Measurements from ENCODE around the gene NCCRP1. TPM values are rescaled to one million over a fixed set of nuclear protein-coding genes. Genes with fewer than 3 reads are reported as not detected.

Gene NCCRP1
- total RNA-seq, 4 donors from 2014 or later: 208 to 737 (median 262) TPM

GRCh38 chr19:39177110-39177699 is 19.6 kb upstream of the NCCRP1 start:
- WGBS, 2 donors: 58 to 96% methylated on average over 4 of the region's 10 CpGs
- no peak overlapping the region for H3K27ac ChIP-seq
- peaks cover 0 to 5% (median 0%) of the 10 kb centered on the region in 3 donors for H3K4me1 ChIP-seq
- no peak overlapping the region for H3K4me3 ChIP-seq
- intact Hi-C loops (cut with DNase I): no loop called here
- H3K9me3 ChIP-seq: no peaks in the 10 kb centered on the region
- TF ChIP-seq CTCF (IDR thresholded peaks at IDR 0.05): no peak
- TF ChIP-seq POLR2A (IDR thresholded peaks at IDR 0.05): no peak
- DNase-seq: no peak
- no peaks in the 10 kb centered on the region for H3K27me3 ChIP-seq
- peaks cover 34 to 93% (median 52%) of the 10 kb centered on the region in 3 donors for H3K36me3 ChIP-seq

- Histone ChIP-seq H3K36me3 (peaks cover 31 to 87% (median 49%) of the 10 kb centered on the region in 3 donors), H3K4me1 (peaks cover 0 to 5% (median 0%) of the 10 kb centered on the region in 3 donors), H3K4me3 (no peak overlapping the region), H3K27ac (no peak overlapping the region), H3K9me3 (no peaks in the 10 kb centered on the region), H3K27me3 (no peaks in the 10 kb centered on the region)
- DNase-seq: no peak
- intact Hi-C loops (cut with DNase I): no loop called here
- 83 to 92% methylated on average over 1 to 8 of the region's 11 CpGs for WGBS, 2 donors
- TF ChIP-seq CTCF (IDR thresholded peaks at IDR 0.05) (no peak), POLR2A (IDR thresholded peaks at IDR 0.05) (no peak)
Observed at GRCh38 chr19:39177736-39178135, 19.0 kb upstream of the NCCRP1 start.

- Histone ChIP-seq H3K36me3 (peaks cover 27 to 80% (median 42%) of the 10 kb centered on the region in 3 donors), H3K27ac (no peak overlapping the region), H3K9me3 (no peaks in the 10 kb centered on the region), H3K4me3 (no peak overlapping the region), H3K4me1 (peaks cover 0 to 5% (median 0%) of the 10 kb centered on the region in 3 donors), H3K27me3 (no peaks in the 10 kb centered on the region)
- TF ChIP-seq POLR2A (IDR thresholded peaks at IDR 0.05) (no peak), CTCF (IDR thresholded peaks at IDR 0.05) (no peak)
- DNase-seq: no peak
- intact Hi-C loops (cut with DNase I): no loop called here
- WGBS, 2 donors: 81 to 91% methylated on average over 7 to 11 of the region's 30 CpGs
Observed at GRCh38 chr19:39178296-39179006, 18.3 kb upstream of the NCCRP1 start.

GRCh38 chr19:39179754-39180153 is 17.0 kb upstream of the NCCRP1 start:
- Histone ChIP-seq H3K4me1 (peaks cover 0 to 5% (median 0%) of the 10 kb centered on the region in 3 donors), H3K27ac (no peak overlapping the region), H3K4me3 (no peak overlapping the region), H3K36me3 (peaks cover 20 to 67% (median 30%) of the 10 kb centered on the region in 3 donors), H3K9me3 (no peaks in the 10 kb centered on the region), H3K27me3 (no peaks in the 10 kb centered on the region)
- TF ChIP-seq POLR2A (IDR thresholded peaks at IDR 0.05) (no peak), CTCF (IDR thresholded peaks at IDR 0.05) (no peak)
- 100% methylated on average over 2 of the region's 10 CpGs; no CpG with 5 or more reads in 1 of the 2 donors for WGBS, 2 donors
- intact Hi-C loops (cut with DNase I): no loop called here
- no peak for DNase-seq

- intact Hi-C loops (cut with DNase I): no loop called here
- no peaks in the 10 kb centered on the region for H3K27me3 ChIP-seq
- no peak for DNase-seq
- no peaks in the 10 kb centered on the region for H3K9me3 ChIP-seq
- 76 to 100% methylated on average over 4 to 9 of the region's 9 CpGs for WGBS, 2 donors
- peaks cover 0 to 5% (median 0%) of the 10 kb centered on the region in 3 donors for H3K4me1 ChIP-seq
- no peak for TF ChIP-seq CTCF (IDR thresholded peaks at IDR 0.05)
- TF ChIP-seq POLR2A (IDR thresholded peaks at IDR 0.05): no peak
- peaks cover 17 to 57% (median 23%) of the 10 kb centered on the region in 3 donors for H3K36me3 ChIP-seq
- no peak overlapping the region for H3K4me3 ChIP-seq
- no peak overlapping the region for H3K27ac ChIP-seq
Observed at GRCh38 chr19:39180749-39181148, 16.0 kb upstream of the NCCRP1 start.
